ENCODE results near the gene PDE2A. TPM values are rescaled to one million over a fixed set of nuclear protein-coding genes. Genes with fewer than 3 reads are reported as not detected.

The PDE2A gene
- total RNA-seq, 6 experiments from 2014 or later: 11.2 to 46.3 (median 22.8) TPM

DNA sequence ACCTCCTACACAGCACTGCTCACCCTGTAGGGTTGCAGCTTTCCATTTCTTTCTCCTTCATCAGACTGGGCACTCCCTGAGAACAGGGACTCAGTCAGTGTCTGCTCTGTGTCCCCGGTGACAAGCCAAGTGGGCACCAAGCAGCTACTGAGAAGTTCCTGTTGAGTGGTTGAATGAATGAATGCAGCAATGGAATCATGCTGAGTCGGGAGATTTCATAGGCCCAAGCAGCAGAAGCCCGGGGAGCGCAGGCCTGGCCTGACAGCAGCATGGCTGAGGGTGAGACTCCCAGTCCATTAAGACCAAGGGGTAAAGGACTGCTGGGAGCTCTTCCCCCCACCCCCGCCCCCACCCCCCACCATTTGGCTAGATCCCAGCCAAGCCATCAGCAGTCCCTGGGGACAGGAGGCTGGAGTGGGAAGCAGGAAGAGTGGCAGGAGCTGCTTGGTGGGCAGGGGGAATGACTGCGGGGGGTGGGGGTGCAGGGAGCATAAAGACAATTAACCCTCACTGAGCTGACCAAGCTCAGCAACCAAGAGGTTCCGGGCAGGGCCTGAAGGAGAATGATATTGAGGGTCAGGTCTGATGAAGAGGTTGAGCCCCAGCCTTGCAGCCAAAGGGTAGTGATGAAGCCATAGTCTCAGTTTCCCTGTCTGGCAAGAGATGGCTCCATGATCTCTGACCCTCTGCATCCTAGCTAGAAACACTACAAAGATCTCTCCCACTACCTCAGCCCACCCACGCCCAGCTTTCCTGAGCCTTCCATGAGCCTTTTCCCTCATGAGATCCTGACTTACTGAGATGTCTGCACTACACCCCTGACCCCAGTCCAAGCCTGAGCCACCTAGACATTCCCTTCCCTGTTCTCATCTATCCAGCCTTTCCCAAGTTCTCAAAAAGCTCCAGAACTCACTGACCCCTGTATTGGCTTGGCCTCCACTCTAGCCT is 2.8 kb downstream of the PDE2A start:
- Histone ChIP-seq H3K27ac (no peak overlapping the region), H3K4me1 (no peaks in the 10 kb centered on the region), H3K4me3 (no peak overlapping the region), H3K36me3 (no peaks in the 10 kb centered on the region), H3K27me3 (no peaks in the 10 kb centered on the region), H3K9me3 (no peaks in the 10 kb centered on the region)
- ATAC-seq (no peak), DNase-seq (no peak)
- WGBS (ENCODE audit: insufficient coverage, low coverage, low lambda C conversion rate, missing lambda C conversion rate): 69% methylated on average over 4 of the region's 8 CpGs
- intact Hi-C loops (cut with DNase I): no loop called here
- TF ChIP-seq POLR2A (IDR thresholded peaks at IDR 0.05): no peak
- TF ChIP-seq, protein P1, sequence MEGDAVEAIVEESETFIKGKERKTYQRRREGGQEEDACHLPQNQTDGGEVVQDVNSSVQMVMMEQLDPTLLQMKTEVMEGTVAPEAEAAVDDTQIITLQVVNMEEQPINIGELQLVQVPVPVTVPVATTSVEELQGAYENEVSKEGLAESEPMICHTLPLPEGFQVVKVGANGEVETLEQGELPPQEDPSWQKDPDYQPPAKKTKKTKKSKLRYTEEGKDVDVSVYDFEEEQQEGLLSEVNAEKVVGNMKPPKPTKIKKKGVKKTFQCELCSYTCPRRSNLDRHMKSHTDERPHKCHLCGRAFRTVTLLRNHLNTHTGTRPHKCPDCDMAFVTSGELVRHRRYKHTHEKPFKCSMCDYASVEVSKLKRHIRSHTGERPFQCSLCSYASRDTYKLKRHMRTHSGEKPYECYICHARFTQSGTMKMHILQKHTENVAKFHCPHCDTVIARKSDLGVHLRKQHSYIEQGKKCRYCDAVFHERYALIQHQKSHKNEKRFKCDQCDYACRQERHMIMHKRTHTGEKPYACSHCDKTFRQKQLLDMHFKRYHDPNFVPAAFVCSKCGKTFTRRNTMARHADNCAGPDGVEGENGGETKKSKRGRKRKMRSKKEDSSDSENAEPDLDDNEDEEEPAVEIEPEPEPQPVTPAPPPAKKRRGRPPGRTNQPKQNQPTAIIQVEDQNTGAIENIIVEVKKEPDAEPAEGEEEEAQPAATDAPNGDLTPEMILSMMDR (IDR thresholded peaks at IDR 0.05): no peak

DNA sequence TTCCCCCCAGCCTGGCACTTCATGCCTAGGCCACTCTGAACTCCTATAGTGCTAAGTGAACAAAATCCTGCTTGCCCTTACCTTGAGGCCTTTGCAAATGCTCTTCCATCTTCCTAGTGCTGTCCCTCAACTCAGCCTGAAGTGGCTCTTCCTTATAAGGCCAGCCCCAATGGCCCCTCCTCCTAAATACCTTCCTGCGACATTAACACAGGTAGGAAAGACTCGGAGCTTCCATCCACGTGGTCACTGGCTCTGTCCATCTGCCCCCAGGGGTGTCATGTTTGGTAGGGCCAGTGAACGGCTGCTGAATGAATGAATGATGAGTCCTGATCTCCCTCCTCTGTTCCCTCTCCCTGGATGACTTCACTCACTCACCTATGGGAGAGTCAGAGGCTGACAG is 4.2 kb downstream of the PDE2A start:
- TF ChIP-seq, protein P1 (IDR thresholded peaks at IDR 0.05): no peak
- TF ChIP-seq POLR2A (IDR thresholded peaks at IDR 0.05): no peak
- ATAC-seq (no peak), DNase-seq (no peak)
- Histone ChIP-seq H3K4me3 (no peak overlapping the region), H3K27me3 (no peaks in the 10 kb centered on the region), H3K9me3 (no peaks in the 10 kb centered on the region), H3K36me3 (no peaks in the 10 kb centered on the region), H3K4me1 (no peaks in the 10 kb centered on the region), H3K27ac (no peak overlapping the region)
- intact Hi-C loops (cut with DNase I): no loop called here
- 0% methylated on average over 1 of the region's 4 CpGs for WGBS (ENCODE audit: insufficient coverage, low coverage, low lambda C conversion rate, missing lambda C conversion rate)

DNA sequence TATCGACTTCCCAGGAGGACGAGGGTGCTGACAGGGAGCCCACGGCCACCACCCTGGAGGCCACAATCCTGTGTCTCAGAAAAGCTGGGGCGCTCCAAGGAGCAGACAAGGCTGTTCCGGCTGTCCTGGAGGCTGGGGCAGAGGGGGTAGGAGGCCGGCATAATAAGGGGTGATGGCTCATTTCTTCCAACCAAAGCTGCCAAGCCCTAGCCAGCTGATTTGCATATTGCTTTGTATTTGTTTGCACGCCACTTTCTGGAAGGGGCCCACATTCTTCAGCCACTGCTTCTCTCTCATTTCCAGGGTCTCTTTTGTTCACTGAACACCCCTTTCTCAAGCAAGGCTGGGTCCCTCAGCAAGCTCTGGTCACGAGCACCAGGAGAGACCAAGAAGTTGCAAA is 4.7 kb downstream of the PDE2A start:
- H3K27me3 ChIP-seq: no peaks in the 10 kb centered on the region
- no peaks in the 10 kb centered on the region for H3K9me3 ChIP-seq
- no peak overlapping the region for H3K4me3 ChIP-seq
- no peak overlapping the region for H3K27ac ChIP-seq
- no peaks in the 10 kb centered on the region for H3K36me3 ChIP-seq
- H3K4me1 ChIP-seq: no peaks in the 10 kb centered on the region
- DNase-seq (no peak), ATAC-seq (no peak)
- WGBS (ENCODE audit: insufficient coverage, low coverage, low lambda C conversion rate, missing lambda C conversion rate): 41% methylated on average over 3 of the region's 8 CpGs
- no peak for TF ChIP-seq POLR2A (IDR thresholded peaks at IDR 0.05)
- TF ChIP-seq, protein P1 (IDR thresholded peaks at IDR 0.05): no peak
- intact Hi-C loops (cut with DNase I): no loop called here

DNA sequence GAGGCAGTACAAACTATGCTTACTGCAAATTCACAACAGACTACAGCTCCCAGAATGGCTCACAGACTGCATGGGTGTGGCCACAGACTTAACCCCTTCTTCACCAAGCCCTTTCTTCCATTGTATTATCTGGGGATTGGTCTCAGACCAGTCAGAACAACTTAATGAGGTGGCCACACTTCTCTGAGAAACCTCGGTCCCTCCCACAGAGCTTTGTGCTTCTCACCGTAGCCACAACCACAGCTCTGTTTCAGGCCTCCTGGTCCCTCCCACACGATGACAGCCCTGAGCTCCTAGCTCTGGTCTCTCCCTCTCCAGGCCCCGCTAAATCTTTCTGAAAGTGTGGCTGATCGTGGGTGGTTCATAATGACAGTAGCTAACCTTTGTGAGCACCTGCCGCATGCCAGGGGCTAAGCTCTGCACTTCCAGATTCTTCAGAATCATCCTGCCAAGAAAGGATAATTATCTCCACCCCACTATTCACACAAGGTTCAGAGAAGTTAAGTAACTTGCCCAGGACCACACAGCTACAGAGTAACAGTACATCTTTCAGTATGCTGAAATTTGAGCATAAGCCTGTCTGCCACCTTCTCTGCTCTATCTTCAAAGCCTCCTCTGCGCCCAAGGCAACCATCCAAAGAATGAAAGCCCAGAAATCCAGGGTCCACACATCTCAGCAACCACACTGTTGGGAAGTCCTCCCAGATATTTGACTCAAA is 5.4 kb downstream of the PDE2A start:
- Histone ChIP-seq H3K36me3 (no peaks in the 10 kb centered on the region), H3K4me1 (no peaks in the 10 kb centered on the region), H3K27ac (no peak overlapping the region), H3K27me3 (no peaks in the 10 kb centered on the region), H3K9me3 (no peaks in the 10 kb centered on the region), H3K4me3 (no peak overlapping the region)
- intact Hi-C loops (cut with DNase I): no loop called here
- DNase-seq (no peak), ATAC-seq (no peak)
- TF ChIP-seq POLR2A (IDR thresholded peaks at IDR 0.05): no peak
- TF ChIP-seq, protein P1 (IDR thresholded peaks at IDR 0.05): no peak
- 58% methylated on average over 7 of the region's 7 CpGs for WGBS (ENCODE audit: insufficient coverage, low coverage, low lambda C conversion rate, missing lambda C conversion rate)
